ENCODE data around the gene CAPN5. TPM values are rescaled to one million over a fixed set of nuclear protein-coding genes. Genes with fewer than 3 reads are reported as not detected.
A peak's percentile ranks its signal among the peaks of the same experiment; 100 is the strongest.

Gene CAPN5
- total and polyA plus RNA-seq, 2 of the 13 experiments (the other 11 are each of a cell fraction or from before 2014, with no cell fraction given): 0.27 to 1.2 TPM

GRCh38 chr11:77136784-77137420 is 70.1 kb downstream of the CAPN5 start (continued):
- TF ChIP-seq PAXIP1 (CRISPR knock-in tag; conservative IDR thresholded peaks at IDR 0.05) (peak; percentile 52), ZMYM3 (CRISPR knock-in tag; IDR thresholded peaks at IDR 0.05) (peak; percentile 88), HIC2 (CRISPR knock-in tag; IDR thresholded peaks at IDR 0.05; ENCODE audit: low read depth) (peak; percentile 44; the same call in 1 of the 2 replicates), HNF4A (CRISPR knock-in tag; IDR thresholded peaks at IDR 0.05) (peak; percentile 84), REST (IDR thresholded peaks at IDR 0.05; ENCODE audit: borderline replicate concordance in 1 of 2, low read depth in 1 of 2, low read length in 2 of 2) (peak; percentile 10 to 75; a peak in 3 of 4 replicates), ZMAT5 (CRISPR knock-in tag; IDR thresholded peaks at IDR 0.05; ENCODE audit: borderline replicate concordance, low read depth) (no peak), ELF3 (CRISPR knock-in tag; IDR thresholded peaks at IDR 0.05) (peak; percentile 80), ARNTL (CRISPR knock-in tag; IDR thresholded peaks at IDR 0.05) (peak; percentile 29; the same call in 1 of the 2 replicates), ZFP91 (CRISPR knock-in tag; IDR thresholded peaks at IDR 0.05; ENCODE audit: borderline replicate concordance) (no peak), HOXA3 (CRISPR knock-in tag; IDR thresholded peaks at IDR 0.05) (peak; percentile 19; the same call in 1 of the 2 replicates), RXRB (CRISPR knock-in tag; IDR thresholded peaks at IDR 0.05; ENCODE audit: borderline replicate concordance) (peak; percentile 25; the same call in 1 of the 2 replicates), ZNF274 (CRISPR knock-in tag; IDR thresholded peaks at IDR 0.05) (no peak), FOXP4 (CRISPR knock-in tag; IDR thresholded peaks at IDR 0.05) (no peak)

Data from HepG2 (cell line).